Body of pancreas (tissue), 4 donors: ENCODE data around the gene ANO2.

Experiments
- POLR2A ChIP-seq, 3 donors: fragments of 450-650 bp; IDR thresholded peaks; one replicate each; pipeline ENCODE4 v1.6.1; 2016; ENCODE audit warnings: antibody characterized with exemption in 3 of 3, mild to moderate bottlenecking in 2 of 3
- TF ChIP-seq, protein P1 (sequence below), 7 experiments: fragments of 450-650 bp in 4 of 7; fragments of 200-600 bp in 3 of 7; sonication (generic) in 3 of 7; IDR thresholded peaks; one replicate each; pipeline ENCODE4 v1.5.1; 2016 to 2019; ENCODE audit warnings: antibody characterized with exemption in 7 of 7

DNA sequence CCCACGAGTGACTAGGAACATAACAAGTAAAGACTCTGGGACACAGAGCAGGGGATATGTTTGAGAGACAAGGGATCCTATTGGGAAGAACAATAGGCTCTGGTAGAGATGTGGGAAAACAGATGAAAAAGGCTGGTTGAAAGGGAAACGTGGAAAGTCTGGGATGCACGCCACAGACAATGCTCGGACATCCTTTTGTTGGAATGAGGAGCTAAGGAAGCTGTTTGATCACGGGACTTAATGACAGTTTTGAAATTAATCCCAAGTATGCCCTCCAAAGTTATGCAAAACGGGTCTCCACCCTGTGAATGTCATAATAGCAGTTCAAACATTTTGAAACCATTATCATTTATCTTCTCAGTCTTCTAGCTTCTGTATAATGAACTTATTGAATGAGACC, 31.7 kb upstream of the ANO2 start:
- TF ChIP-seq, protein P1, sequence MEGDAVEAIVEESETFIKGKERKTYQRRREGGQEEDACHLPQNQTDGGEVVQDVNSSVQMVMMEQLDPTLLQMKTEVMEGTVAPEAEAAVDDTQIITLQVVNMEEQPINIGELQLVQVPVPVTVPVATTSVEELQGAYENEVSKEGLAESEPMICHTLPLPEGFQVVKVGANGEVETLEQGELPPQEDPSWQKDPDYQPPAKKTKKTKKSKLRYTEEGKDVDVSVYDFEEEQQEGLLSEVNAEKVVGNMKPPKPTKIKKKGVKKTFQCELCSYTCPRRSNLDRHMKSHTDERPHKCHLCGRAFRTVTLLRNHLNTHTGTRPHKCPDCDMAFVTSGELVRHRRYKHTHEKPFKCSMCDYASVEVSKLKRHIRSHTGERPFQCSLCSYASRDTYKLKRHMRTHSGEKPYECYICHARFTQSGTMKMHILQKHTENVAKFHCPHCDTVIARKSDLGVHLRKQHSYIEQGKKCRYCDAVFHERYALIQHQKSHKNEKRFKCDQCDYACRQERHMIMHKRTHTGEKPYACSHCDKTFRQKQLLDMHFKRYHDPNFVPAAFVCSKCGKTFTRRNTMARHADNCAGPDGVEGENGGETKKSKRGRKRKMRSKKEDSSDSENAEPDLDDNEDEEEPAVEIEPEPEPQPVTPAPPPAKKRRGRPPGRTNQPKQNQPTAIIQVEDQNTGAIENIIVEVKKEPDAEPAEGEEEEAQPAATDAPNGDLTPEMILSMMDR (IDR thresholded peaks at IDR 0.05) = no peak
- no peak for TF ChIP-seq POLR2A (IDR thresholded peaks at IDR 0.05)
